GM18907 (cell line): ENCODE data around the gene RBM17.
"Not testable (repeated sequence)": the region's sequence is repeated elsewhere in the genome, so short reads cannot be mapped to it uniquely, and the experiment has no call there.

Experiments used
- ATAC-seq: cut with Tn5 transposase; IDR thresholded peaks from one replicate; pipeline ENCODE4 v1.9.1; 2021; ENCODE audit warnings: mild to moderate bottlenecking, moderate library complexity; ENCODE audit not compliant: unreplicated experiment

The RBM17 gene

DNA sequence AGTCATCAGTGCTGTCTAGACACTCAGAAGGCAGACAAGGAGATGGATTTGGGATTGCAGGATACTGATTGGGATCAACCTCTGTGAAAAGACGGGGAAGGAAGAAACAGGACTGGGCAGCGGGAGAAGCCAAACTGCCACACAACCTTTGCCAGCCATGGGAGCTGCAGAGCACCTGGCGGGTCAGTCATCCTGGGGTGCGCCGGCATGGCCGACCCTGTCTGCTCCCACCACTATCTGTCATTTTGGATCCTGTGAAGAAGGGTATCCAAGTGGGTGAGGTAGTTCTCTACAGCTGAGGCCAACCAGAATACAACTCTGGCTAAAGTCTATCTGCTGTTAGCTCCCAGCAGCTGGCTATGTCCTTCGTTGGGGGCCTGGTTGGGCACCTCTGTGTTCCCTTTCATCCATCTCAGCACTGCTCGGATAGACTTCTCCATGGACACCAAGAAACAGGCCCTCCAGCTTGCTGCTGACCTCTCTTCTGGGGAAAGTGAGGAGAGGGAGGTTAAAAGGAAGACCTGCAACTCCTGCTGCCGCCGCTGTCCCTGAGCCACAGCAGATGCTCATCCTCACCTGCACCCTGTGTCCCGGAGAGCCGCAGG, 11.7 kb upstream of the RBM17 start:
- ATAC-seq: no peak

DNA sequence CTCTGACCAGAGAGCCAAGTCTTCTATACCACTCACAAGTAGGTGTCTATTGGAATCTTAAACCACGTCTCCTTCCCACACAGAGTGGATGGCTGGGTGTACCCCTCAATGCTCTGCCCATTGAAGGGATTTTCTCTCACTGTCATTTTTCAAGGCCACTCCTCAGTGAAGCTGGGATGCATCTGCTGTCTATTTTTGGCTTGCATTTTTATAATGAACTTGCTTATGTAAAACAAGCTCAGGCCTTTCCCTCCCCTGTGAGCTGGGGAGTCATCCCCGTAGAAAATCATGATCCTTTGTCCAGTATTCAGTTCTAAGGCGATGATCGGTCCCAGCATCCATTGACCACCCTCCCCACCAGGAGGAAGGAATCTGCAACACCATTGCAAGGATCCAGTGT, 9.8 kb upstream of the RBM17 start:
- no peak for ATAC-seq

DNA sequence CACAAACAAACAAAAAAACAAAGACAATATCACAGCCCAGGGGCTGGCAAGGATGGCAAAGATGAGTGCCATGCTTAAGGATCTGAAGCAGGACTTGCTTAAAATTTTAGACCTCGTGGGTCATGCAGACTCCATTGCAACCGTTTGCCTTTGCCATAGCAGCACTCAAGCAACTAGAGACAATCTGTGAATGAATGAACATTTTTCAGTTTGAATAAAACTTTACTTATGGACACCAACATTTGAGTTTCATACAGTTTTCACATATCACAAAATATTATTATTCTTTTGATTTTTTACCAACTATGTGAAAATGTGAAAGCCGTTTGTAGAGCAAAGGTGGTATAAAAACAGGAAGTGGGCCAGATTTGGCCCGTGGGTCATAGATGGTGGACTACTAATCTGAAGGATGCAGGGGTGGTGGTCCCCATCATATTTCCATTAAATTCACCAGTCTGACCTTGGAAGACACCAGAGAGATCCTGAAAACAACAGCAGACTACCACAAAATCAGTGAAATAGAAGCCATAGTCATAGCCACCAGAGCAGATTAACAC, 8.3 kb upstream of the RBM17 start:
- ATAC-seq: no peak

DNA sequence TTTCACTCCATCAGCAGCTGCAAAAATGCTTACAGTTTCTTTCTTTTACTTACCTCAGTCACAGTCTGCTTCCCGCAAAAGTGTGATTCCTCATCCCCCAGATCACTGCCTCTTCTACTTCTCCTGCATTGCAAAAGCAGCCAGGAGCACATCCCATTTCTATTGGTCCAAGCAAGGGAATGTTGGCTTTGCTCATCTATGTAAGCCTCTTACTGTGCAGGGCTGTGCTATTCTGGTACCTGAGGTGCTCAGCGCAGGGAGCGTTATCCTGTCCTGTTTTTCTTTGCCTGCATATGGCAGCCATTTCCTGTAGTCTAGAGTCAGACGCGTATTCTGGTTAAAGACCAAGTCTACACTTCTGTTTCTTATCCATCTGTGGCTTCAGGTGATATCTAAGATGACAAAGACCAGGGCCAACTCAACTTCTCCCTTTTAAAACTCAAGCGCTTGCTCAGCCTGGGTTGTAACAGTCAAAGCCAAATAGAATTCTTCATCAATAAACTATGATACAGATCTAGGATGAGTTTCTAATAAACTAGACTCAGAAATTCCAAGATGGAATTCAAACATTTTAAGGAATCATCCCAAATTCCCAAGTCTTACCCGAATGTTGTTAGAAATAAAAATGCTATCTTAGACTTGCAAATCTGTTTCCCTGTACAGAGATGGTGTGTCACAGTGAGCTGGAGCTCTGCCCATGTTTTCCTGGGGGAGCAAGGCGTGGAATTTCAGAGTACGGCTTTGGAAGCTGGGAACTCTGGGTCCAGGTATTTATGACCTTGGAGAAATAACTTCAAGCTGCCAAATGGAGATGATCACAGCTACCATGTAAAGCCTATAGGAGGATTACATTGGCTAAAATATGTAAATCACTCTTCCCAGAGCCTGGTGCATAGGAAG, 6.1 kb upstream of the RBM17 start:
- ATAC-seq: no peak

DNA sequence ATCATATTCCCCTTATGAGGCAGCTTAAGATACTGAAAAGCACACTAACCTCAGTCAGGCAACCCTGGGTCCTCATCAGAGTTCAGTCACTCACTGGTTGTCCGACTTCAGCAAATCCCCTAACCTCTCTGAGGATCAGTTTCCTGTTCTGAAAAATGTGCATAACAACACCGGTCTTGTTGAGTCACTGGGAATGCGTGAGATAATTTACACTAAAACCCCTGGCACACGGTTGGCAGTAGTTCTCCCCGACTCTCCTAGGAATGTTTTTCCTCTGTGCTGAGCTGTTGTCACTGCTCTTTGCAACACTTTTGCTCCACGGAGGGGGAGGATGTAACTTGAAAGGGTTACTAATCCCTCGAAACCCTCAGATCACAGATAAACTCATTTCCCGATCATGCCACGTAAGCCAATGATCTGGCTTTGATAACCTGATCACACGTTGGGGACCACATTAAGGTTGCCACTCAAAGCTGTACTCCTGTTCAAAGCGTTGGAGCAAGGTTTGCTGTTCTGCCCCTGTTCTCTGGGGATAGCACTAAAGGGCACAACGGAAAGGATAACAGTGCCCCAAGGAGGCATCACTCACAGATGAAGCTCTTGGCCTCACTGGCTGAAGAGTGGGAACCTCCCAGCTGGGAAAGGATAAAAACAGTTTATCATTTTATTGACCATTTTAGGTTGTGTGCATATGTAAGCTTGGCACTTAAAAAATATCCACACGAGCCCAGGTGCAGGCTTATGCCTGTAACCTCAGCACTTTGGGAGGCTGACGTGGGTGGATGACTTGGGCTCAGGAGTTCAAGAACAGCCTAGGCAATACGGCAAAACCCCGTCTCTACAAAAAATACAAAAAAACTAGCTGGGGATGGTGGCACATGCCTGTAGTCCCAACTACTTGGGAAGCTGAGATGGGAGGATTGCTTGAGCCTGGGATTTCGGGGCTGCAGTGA, 5.0 kb upstream of the RBM17 start:
- ATAC-seq: no peak

DNA sequence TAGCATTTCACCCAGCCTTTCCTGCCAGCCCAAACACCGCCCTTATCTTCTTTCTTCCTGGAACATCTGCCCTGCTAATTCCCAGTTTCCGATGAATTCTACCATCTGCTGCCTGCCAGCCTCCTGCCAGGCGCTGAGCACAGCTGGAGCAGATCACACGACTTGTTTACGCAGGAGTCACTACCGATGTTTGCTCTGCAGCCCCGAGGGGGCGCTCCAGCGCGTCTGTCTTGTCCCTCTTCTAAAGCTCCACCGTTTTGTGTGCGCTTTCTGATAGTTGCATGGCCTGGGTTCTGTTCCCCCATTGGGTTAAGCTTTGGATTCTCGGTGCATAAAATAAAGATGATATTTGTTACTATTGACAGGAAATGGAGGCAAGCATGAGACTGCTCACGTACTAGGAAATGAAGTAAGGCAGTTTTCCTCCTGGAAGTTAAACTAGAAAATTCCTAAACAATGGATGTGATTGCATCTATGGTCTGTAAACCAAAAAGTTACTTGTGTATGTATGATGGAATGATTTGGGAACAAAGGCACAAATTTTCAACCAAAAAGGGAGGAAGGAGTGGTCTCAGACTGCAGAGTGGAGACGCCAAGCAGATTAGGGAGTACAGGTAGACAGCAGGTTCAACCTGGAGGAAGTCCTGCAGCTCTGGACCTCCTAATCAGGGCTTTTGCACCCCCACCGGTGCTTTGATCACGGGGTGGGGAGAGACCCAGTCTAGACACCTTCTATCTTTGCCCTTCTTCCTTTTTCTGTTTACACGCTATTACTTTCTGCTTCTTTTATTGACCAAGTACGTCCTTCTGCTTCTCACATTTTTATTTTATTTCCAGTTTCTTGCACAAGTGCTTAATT, 2.2 kb upstream of the RBM17 start:
- ATAC-seq: peak; percentile 55

DNA sequence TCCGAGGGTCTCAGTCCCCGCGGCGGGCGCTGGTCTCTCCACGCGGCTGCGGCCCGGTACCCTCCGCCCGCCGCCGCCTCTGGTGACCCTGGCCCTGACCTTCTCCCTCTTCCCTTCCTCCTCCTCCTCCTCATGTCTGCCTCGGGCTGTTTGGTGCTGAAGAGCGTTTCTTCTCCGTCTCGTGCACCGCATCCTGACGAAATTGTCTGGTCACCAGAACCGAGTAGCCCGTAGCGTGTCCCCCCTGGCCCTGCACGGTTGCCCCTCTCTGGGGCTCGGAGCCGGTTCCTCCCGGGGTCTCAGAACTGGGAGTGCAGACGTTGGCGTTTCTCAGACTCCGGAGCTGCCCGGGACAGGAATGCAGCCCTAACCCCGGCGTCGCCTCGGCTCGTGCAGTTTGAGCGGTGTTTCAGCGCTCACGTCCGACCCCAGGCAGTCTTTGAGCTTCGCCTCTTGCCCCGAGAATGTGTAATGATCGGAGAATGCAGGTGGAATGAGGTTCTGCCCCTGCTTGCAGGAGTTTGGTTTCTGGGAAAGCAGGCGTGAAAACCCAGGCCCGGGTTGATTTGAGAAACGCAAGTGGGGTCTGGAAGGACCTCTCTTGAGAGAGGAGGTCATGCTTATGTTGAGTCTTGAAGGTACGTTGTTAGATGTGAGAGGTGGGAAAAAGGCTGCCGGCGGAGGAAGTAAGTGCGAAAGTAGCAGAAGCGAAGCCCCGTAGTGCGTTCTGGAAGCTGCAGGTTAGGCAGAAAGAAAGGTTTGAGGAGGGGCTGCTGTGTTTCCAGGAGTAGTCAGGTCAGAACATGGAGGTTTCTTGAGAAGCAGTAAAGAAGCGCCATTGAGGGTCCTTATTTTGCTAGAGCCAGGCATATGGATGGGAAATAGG, 743 bp downstream of the RBM17 start:
- ATAC-seq: peak; percentile 7

DNA sequence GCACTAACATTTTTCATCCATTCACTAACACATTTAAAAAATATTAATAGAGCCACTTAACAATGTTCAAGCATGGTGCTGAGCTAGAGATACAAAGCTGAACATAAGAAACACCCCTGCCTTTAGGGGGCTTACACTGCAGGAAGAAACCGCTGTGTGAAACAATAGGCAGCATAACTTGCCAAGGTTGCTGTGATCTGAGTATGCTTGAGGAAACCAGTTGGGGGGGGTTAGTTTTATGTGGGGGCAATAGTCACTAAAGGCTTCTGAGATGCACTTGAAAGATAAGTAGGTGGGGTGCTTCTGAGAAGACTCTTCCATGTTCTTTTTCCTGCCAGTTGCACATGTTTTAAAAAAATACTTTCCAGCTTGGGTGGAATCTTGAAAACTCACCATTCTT, 2.8 kb downstream of the RBM17 start:
- no peak for ATAC-seq

DNA sequence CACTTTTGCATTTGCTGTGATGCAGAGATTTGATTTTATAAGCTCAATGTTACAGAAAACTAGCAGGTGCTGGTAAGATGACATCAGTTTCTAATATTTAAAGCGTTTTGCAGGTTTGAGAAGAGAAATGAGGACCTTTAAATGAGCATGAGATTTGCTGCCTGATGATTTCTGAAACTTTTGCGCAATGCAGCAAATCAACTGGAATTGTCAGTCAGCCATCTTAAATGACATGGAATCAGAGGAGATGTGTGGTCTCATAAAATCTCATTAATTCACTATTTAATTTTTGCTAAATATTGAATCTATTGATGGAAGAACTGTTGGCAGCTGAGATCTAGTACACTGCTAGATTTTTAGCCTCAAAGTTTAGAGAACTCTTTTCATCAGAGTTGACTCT, 3.9 kb downstream of the RBM17 start:
- ATAC-seq: no peak

DNA sequence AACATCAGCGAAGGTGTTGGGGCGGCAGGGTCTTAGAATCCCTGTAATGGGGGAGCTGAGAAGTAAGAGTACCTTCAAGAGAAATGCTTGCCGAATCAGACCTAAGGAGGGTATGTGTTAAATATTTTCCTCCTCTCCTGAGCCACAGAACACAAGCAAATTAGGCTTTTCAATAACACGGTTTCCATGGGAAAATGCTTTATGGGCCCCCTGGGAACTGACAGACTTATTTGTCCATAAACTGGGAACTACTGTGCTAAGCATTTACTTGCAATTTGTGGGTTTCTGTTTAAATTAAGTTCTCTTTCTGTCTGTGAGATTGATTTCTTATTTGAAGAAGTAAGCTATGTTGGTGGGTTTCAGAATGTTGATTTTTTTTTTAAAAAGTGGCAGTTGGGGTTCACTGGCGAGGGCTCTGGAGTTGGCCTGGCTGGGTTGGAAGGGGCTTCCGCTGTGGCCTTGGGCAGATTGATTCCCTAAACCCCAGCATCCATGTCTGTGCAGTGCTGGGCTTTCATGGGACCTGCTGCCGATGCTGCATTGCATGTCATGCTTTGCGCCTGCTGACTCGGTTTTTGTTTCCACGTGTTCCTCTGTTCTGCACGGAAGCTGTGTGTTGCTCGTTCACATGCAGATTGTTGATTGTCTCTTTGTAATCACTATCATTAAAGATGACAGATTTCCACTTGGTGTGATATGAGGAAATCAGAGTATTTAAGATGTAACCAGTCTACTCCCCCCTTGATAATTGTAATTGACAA, 7.2 kb downstream of the RBM17 start:
- ATAC-seq: no peak

DNA sequence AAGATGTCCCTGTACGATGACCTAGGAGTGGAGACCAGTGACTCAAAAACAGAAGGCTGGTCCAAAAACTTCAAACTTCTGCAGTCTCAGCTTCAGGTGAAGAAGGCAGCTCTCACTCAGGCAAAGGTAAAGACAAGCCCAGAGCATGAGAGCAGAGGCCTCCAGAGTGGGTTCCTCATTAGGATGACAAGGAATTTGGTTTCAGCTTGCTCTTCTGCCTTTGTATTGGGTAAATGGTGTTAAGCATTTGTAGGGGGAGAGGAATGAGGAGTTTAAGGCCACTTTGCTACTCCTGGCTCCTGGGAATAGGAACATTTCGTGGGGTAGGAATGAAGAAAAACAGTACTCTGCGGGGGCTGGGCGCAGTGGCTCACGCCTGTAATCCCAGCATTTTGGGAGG, 8.2 kb downstream of the RBM17 start:
- ATAC-seq: no peak

DNA sequence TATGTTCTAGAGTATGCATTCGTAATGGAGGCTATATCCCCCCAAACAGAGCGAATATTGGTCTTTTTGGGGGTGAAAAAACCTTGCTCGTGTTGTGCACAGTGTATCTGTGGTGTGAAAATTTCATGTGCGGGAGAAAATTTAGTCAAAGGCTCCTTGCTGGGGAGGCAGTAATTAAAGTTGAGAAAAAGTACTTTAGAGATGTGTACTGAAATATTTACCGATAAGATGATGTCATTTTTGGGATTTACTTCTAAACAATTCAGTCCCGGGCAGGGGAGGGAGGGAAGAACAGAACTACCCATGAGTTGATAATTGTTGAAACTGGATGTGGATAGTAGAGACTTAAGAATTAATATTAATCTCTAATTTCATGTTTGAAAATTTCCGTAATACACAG, 9.3 kb downstream of the RBM17 start:
- ATAC-seq: no peak

DNA sequence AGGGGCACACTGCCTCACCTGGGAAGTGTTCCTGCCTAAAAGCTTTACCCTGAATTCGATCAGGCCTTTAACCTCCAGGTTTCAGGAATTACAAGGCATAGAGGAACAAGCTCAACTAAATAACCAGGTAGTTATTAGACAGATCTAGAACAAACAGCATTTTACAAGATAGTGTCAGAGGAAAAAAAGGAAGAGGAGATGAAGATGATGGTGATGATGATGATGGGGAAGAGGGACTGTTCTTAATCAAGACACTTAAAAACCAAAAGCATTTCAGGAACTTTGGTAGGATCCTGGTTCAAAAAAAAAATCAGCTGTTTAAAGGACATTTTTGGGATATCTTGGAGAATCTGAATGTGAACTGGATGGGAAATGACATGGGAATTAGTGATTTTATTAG, 11.5 kb downstream of the RBM17 start:
- no peak for ATAC-seq

DNA sequence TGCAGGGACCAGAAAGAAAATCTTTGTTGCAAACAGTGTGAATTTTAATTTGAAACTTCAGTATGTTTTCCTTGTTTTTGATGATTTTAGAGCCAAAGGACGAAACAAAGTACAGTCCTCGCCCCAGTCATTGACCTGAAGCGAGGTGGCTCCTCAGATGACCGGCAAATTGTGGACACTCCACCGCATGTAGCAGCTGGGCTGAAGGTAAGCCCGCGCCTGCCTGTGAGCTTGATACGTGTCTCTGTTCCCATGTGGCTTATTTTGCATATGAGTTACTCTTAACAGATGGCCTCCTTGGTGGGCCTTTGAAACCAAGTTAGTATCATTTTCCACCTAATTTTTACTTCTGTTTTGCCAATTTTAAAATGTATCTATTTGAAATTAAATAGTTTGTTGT, 12.3 kb downstream of the RBM17 start:
- ATAC-seq: peak; percentile 91

DNA sequence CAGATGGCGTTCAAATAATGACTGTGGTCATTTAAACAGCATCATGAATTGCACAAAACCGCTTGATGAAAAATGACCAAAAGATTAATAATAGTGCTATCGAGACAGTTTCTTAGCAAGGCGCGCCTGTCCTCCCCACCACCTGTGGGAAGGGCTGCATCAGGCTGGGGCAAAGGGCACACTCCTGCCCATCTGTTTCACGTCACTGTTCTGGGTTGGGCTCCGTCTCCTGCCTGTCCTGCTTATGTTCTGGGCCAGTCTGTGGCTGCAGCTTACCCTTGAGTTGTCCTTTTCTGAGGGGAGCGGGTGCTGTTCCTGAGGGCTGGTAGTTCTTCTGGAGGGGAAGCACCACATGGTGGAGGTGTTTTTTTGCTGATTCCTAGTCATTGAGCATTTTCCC, 13.3 kb downstream of the RBM17 start:
- ATAC-seq: no peak

DNA sequence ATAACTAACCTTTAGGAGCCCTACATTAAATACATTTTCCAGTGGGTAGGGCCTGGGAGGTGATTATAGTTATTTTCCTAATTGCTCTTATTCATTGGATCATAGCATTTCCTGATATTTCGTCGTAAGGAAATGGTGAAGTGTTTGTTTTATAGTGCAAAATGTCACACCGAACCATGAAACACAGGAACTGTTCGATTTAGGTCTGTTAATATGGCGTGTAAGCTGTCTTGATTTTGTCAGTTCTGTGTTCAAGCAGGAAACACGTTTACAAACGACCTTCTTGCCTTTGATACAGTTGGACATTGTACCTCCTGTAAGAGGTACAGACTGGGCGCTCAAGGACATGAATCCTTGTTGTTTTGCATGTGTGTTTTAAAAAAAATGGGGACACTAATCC, 14.8 kb downstream of the RBM17 start:
- ATAC-seq: no peak

DNA sequence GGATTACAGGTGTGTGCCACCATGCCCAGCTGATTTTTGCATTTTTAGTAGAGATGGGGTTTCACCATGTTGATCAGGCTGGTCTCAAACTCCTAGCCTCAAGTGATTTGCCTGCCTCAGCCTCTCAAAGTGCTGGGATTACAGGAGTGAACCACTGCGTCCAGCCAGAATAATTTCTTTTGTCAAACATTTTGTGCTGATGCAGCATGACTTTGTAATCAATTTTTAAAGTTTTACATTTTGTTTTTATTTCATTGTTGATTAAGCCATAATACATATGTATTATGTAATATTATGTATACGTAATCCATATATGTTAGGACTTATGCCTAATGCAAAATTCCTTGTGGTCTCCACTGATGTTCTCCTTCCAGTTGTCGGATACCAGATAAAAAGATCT, 18.8 kb downstream of the RBM17 start:
- not testable (repeated sequence) for ATAC-seq

DNA sequence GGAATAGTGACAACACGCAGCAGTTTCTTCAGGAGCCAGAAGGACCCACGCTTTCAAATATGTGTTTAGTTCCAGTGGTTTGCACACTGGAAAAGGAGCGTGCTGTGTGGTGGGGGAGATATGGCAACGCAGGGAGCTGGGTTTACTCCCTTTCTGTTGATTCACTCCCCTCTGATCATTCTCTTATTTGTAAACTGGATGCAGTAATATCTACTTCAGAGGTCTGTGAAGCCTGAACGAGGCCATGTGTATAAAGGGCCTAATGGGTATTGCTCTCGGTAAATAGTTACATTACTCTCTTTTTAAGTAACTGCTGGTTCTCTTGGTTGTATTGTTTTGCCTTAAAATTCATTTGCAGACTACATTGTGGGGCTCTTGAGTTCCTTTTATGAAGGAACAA, 19.2 kb downstream of the RBM17 start:
- ATAC-seq: no peak
